Measurements from ENCODE around the gene MIOX.

Gene MIOX

DNA sequence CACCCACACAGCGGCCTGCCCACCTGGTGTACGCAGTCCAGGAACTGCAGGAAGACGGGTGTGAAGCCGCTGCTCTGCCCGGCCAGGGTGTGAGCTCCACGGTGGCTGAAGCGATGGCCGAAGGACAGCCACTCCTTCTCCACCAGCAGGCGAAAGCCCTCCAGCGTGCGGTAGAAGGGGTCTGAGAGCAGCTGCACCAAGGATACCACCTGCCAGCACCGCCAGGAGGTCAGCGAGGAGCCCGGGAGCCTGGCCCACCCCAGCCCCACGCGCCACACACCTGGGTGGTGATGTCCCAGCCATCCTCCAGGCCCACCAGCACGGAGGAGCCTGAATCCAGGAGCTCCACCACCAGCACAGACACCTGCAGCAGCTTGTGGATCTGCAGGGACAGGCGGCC is 31.5 kb upstream of the MIOX start:
- DNase-seq (ENCODE audit: low spot score) = no peak

DNA sequence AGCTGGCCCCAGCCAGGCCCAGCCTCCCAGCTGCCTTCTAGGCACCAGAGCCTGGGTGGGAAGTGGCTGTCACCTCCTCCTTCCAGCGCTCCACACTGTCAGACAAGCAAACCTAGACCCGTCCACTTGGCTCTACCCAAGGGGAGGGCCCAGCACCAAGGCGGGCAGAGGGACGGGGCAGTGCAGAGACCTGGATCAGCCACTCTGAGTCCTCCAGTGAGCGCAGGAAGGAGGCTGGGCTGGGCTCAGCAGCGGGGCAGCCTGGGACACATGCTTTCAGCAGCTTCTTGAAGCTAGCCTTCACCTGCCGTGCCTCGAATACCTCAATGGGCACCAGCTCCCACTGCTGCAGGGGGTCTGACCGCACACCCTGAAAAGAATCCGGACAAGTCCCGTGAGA is 30.6 kb upstream of the MIOX start:
- DNase-seq (ENCODE audit: low spot score) = no peak

DNA sequence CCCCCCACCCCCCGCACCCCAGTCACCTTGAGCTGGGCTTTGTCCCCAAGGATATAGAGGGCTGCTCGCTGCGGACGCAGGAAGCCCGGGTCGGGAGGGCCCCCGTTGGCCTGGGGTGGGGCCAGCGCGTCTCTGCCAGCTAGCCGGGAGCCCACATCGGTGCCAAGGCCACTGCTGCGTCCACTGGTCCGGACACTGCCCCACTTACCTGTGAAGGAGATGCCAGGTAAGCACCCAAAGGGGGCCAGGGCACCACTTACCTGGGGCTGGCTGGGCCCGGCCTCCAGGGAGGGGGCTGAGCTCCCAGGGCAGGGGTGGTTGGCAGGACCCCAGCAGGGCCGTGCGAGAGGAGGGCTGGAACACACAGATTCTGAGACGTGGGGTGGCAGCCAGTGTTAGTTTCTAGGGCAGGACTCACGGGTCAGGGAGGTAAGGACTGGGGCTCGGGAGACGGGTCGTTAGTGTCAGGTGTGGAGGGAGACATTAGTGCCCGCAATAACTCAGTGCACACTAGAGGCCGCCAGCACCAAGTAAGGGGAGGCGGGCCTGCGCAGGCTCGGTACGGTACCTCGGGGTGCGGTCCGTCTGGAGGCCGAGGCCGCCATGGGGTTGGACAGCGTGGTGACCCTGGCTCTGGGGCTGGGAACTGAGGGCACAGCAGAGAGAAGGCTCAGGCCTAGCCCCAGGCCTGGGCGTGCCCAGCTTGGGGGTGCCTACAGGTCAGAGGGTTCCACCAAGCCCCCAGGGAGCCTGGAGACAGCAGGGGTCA is 30.0 kb upstream of the MIOX start:
- DNase-seq (ENCODE audit: low spot score) = no peak

- DNase-seq (ENCODE audit: low spot score) = no peak
These were observed 27.6 kb upstream of the MIOX start for GRCh38 chr22:50459016-50459415.

GRCh38 chr22:50459496-50460140 is 27.0 kb upstream of the MIOX start:
- no peak for DNase-seq (ENCODE audit: low spot score)

GRCh38 chr22:50460938-50461337 is 25.7 kb upstream of the MIOX start:
- DNase-seq (ENCODE audit: low spot score) = no peak

DNA sequence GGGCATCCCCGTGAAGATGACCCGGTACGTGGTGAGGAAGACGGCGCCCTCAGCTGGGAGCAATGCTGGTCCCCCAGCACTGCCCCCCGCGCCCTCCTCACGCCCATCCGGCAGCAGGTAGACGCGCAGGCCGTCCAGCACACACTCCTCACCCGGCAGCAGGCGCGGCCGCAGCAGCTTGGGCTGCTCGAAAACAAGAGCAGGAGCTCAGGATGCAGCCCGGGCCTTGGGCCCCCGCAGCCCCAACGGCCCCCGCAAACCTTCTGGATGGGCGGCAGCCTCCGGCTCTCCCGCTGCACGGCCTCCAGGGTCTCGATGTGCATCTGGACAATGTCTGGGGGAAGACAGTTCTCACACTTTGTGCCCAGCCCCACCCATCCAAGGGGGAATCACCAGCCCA is 25.1 kb upstream of the MIOX start:
- no peak for DNase-seq (ENCODE audit: low spot score)

DNA sequence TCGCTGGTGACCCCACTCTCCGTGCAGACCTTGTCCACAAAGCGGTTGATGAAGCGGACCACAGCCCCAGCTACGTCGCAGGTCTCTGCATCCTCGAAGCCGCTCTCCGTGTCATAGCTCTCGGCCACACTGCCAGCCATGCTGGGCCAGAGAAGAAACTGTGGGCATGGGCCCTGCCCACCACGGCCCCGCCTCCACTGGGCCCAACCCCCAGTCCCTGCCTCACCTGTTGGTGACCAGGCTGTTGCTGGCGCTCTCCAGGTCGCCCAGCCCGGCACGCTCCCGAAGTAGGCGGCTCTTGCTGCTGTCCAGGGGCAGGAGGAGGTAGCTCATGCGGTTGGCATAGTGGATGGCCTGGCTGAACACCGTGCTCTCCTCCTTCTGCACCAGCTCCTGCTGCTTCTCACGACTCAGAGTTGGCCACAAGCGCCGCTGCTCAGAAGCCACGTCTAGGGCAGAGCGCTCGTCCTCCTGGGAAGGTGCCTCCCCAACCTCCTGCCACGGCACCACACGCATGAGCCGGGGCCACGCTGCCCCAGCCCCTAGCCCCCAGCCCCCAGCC is 24.6 kb upstream of the MIOX start:
- DNase-seq (ENCODE audit: low spot score) = no peak

DNA sequence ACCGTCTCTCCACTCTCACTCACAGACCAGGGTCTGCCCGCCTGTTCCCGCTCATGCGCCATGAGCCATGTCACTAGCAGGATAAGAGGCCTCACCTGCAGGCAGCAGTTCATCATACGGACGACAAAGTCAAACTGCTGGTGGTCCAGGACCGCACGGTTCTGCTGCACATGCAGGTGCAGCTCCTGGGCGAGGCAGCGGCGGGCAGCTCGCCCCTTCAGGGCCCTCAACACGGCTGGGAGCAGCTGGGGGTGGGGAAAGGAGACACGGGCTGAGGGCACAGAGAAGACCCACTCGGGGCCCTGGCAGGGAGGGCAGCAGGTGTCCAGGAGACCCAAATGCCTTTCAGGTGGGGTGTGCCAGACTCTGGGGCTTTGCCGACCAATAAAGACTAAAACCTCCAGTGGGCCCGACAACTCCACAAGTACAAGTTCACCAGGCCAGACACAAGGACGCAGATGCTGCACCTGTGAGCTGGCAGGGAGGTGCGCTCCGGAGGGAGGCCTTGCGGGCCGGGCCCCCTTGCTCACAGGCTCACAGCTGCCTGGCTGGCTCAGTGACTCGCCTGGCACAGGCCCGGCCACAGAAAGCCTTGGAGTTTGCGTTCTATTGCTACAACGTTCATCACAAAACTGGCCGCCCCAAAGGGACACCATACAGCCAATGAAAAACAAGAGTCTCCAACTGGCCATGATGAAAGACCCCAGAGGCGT is 23.3 kb upstream of the MIOX start:
- DNase-seq (ENCODE audit: low spot score) = no peak

DNA sequence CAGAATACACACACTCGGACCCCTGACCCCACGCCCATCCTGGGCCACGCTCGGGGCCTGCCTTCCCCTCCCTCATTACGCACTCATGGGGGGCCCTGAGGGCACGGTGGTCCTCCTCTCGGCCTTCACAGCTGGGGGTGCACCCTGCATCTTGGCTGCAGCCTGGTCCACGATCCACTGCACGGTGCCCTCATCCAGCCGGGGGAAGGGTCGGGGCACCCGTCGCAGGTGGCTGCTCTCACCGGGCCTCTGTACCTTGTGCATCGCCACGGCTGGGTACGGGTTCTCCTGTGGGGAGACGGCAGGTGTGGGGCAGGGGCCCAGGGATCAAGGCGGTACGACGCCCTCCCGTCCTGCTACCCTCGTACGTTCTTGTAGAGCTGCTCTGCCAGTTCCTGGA is 22.2 kb upstream of the MIOX start:
- DNase-seq (ENCODE audit: low spot score) = no peak

- no peak for DNase-seq (ENCODE audit: low spot score)
These were observed 21.4 kb upstream of the MIOX start for GRCh38 chr22:50465066-50465930.

- no peak for DNase-seq (ENCODE audit: low spot score)
These were observed 19.3 kb upstream of the MIOX start for GRCh38 chr22:50467341-50467740.

DNA sequence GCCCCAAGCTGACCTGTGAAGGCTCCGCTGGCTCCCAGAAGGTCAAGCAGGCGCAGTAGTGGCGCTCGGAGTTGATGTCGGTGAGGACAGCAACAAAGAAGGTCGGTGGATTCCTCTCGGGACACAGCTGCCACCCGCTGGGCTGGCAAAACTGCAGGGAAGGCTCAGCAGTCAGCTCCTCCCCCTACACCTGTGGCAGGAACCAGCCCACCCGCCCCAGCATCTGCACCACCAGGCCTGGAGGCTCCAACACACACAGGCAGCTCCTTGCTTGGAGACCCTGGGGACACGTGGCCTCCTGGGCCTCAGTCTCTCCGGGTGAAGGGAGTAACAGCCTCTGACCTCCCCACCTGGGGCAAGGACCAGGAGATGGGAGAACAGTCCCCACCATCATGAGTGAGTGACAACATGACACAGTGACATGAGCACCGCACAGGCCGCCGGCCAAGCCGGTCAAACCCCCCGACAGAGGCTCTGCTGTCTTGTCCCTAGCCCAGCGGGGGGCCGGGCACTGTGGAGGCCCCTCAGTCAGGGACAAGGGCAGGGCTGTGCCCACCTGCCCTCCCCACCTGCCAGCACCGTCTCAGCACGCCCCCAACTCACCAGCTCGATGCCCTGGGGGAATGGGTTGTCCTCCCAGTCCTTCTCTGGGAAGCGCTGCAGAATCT is 18.8 kb upstream of the MIOX start:
- DNase-seq (ENCODE audit: low spot score) = no peak

DNA sequence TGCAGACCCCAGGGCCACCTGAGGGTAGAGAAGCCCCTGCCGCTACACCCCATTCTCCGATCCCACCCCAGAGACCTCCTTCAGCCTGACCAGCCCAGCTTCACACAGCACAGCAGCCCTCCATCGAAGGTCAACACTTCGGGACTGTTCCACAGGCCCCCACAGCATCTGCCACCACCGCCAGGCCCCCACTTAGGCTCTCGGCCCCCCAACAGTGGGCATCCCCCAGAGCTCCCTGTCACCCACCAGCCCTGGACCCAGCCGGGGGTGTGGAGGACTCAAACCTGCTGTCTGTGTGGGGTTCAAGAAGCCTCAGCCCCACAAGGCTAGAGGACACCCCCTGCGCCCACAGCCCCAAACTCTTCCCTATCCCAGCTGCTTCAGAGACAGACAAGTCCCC is 18.0 kb upstream of the MIOX start:
- no peak for DNase-seq (ENCODE audit: low spot score)

DNA sequence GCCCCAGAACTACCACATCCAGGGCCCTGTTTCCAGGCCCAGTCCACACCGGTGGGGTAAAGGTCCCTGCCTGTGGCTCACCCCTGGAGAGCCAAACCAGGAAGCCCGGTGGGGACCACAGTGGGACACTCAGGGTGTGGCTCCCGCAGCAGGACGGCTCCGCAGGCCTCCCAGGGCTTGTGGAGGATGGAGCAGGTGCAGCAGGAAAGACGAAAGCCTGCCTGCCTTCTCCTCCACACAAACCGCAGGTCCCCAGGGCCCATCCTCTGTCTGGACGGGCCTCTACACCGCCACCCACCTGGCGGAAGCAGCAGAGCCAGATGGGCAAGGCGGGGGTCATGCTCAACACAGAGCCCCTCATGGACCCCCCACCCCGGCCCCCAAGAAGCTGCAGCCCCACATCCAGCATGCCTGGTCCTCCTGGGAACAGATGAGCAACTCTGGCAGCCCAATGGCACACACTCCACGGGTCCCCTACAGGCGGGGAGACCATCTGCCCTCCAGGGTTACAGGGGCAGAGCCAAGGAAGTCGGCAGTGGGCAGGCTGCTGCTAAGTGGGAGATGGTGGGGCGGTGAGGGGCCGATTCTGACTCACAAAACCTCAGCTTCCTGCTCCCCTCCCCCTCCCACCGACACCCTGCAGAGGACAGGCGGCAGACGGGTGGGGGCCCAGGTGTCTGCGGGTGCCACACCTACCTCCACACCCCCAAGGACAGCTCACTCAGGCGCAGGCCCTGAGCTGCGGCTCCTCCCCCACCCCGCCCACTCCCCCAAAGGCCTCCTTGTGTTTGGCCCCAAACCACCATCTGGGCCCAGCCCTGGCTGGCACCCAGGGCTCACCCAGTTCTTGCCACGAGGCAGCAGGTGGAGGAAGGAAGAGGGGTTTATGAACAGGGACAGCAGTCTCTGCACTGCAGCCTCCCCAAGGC is 17.0 kb upstream of the MIOX start:
- DNase-seq (ENCODE audit: low spot score) = peak; percentile 32

- no peak for DNase-seq (ENCODE audit: low spot score)
These were observed 16.2 kb upstream of the MIOX start for GRCh38 chr22:50470491-50470890.

DNA sequence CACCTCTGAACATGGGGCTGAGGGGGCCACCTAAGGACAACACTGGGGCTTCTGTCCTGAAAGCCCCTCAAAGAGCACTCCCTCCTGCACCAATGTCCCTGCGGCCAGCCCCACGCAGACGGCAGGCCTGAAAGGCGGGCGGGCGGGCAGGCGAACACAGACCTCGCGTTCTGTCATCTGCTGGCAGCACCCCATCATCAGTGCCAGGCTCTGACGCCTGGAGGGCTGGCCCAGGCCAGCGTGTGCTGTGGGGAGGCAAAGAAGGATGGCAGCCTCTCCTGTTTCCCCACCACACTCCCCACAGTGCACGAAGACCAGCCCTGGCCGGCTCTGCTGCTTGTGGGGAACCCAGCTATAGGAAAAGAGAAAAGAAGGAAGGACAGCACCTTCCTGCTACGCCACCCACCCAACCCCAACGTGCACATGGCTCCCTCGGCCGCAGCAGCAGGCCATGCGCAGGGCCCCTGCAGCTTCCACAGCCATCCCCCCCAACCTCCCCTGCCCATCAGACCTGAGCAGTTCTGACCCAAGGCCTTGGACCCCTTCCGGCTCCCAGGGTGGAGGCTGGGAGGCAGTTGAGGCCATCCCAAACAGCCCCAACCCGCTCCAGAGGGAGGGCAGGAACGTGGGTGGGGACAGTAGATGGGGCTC is 15.3 kb upstream of the MIOX start:
- no peak for DNase-seq (ENCODE audit: low spot score)

DNA sequence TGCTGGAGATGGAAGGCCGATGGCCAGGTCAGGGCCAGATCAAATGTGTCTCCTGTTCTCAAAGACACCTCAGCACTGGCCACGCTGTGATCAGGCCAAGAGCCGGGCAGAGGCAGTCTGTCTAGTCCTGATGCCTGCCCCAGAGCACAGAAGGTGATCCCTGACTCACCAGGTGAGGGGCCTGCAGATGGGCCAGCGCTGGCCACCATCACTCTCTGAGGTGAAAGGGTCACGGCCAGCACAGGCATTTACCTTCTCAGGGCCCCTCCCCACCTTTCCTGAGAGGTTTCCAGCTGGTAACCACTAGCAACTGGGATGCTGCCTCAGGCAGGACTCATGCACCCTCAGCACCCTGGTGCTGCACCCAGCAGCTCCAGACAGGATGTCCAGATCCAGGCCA is 14.7 kb upstream of the MIOX start:
- DNase-seq (ENCODE audit: low spot score) = no peak

DNA sequence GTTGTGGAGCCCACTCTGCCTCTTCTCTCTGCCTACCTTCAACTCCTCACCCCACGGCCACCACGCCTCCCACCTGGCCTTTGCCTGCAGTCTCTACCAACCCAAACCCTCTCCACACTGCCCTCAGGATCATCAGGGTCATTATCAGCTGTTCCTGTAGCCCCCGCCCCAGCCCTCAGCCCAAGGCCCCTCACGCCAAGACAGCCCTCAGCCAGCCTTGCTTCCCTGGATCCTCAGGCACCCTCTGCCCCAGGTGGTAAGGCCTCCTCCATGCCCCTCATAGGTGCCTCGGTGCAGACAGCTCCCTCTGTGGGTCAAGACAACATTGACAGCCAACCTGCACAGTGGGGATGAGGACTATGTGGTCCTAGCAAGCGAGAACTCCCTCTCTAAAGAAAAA is 13.6 kb upstream of the MIOX start:
- peak; percentile 28 for DNase-seq (ENCODE audit: low spot score)

Measured in hematopoietic multipotent progenitor cell treated with erythropoietin and hydrocortisone succinate and interleukin-3 and kit ligand, for 15 days (in vitro differentiated cells).